Neutrophil (primary cell): ENCODE data around the gene ADD1.

Experiments used
- H3K27ac ChIP-seq: fragments of 200-600 bp; sonication (generic); 2 replicates; pipeline ENCODE4 v1.5.1; 2016; ENCODE audit warnings: mild to moderate bottlenecking, moderate library complexity
- H3K27me3 ChIP-seq: fragments of 200-600 bp; sonication (generic); 2 replicates; pipeline ENCODE4 v1.6.0; 2016; ENCODE audit warnings: mild to moderate bottlenecking
- H3K36me3 ChIP-seq: fragments of 200-600 bp; sonication (generic); 2 replicates; pipeline ENCODE4 v1.5.1; 2017
- H3K4me1 ChIP-seq, 2 experiments: fragments of 200-600 bp in 1 of 2; sonication (generic) in 1 of 2; 1 replicate in 1 of 2; 2 replicates in 1 of 2; pipeline versions ENCODE4 v1.5.1 to v1.6.1; 2013 to 2016; ENCODE audit warnings: low read depth in 1 of 2, low read length in 1 of 2, mild to moderate bottlenecking in 1 of 2, moderate library complexity in 1 of 2; ENCODE audit not compliant: control insufficient read depth in 1 of 2, insufficient read depth in 1 of 2
- H3K4me3 ChIP-seq, 2 experiments: fragments of 200-600 bp in 1 of 2; sonication (generic) in 1 of 2; 1 replicate in 1 of 2; 2 replicates in 1 of 2; pipeline ENCODE4 v1.5.1; 2013 to 2016; ENCODE audit warnings: low read depth in 1 of 2, low read length in 1 of 2, mild to moderate bottlenecking in 1 of 2, moderate library complexity in 1 of 2
- H3K9me3 ChIP-seq: fragments of 200-600 bp; sonication (generic); 2 replicates; pipeline ENCODE4 v1.5.1; 2016
- TF ChIP-seq, protein P1 (sequence below): fragments of 200-600 bp; sonication (generic); IDR thresholded peaks from 2 replicates; pipeline ENCODE4 v1.5.1; 2016; ENCODE audit warnings: antibody characterized with exemption

Gene ADD1

DNA sequence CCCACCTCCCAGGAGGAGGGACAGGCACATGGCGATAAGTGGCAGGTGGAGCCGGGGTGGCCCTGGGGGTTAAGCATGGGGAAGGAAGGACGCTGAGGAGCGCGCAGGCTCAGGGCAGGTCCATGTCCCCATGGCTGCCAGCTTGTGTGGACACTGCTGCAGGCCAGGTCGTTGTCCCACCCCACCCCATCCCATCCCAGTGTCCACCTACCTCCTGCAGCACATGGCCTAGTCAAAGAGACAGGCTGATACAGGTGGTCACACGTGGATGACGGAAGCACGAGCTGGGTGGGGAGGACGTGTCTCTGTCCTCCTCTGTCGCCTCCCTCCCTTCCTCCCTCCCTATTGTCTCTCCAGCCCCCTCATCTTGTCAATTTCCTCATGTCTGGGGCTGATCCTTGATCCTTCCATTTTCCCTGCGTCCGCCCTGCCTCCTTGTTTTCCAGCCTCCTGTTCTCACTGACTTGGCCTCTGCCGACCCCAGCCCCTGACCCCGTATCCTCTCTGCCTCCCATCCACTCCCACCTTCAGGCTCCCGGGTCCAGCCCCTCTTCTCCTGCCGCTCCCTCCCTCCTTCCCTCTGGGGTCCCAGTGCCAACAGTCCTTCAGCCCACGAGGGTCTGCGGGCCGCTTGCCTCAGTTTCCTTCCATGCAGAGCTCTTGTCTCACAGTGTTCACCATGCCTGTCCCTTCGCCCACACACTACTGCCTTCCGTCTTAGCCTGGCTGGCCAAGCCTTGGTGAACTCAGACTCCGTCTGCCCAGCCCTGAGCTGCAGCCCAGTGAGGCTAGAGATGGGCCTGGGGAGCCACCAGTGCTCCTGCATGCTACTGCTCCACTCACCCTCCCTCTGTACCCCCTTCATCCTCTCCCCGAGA lies 15.5 kb upstream of the ADD1 start:
- H3K27me3 ChIP-seq, result no peaks in the 10 kb centered on the region
- H3K4me1 ChIP-seq, result no peaks in the 10 kb centered on the region
- no peak overlapping the region for H3K27ac ChIP-seq
- H3K36me3 ChIP-seq, result peaks cover 100% of the 10 kb centered on the region
- H3K9me3 ChIP-seq, result no peaks in the 10 kb centered on the region
- no peak overlapping the region for H3K4me3 ChIP-seq
- TF ChIP-seq, protein P1, sequence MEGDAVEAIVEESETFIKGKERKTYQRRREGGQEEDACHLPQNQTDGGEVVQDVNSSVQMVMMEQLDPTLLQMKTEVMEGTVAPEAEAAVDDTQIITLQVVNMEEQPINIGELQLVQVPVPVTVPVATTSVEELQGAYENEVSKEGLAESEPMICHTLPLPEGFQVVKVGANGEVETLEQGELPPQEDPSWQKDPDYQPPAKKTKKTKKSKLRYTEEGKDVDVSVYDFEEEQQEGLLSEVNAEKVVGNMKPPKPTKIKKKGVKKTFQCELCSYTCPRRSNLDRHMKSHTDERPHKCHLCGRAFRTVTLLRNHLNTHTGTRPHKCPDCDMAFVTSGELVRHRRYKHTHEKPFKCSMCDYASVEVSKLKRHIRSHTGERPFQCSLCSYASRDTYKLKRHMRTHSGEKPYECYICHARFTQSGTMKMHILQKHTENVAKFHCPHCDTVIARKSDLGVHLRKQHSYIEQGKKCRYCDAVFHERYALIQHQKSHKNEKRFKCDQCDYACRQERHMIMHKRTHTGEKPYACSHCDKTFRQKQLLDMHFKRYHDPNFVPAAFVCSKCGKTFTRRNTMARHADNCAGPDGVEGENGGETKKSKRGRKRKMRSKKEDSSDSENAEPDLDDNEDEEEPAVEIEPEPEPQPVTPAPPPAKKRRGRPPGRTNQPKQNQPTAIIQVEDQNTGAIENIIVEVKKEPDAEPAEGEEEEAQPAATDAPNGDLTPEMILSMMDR, result no peak

DNA sequence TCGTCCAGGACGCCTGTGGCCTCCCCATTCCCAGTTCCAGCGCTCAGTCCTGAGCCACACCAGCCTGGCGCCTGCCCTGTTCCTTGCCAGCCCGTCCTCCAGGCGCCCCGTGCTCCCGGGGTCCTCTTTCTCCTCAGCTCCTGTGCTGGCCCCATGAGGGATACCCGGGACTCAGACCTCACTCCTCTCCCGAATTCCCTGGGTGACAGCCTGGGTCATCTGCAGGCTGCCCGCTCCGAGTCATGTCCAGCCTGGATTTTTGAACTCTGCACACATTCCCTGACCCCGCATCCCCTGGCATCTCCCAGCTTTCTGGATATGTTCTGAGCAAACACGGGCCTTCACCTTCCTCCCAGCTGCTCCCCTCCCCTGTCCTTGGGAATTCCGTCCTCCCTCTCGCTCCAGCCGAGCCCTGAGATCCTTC lies 14.9 kb upstream of the ADD1 start:
- Histone ChIP-seq H3K4me1 (no peaks in the 10 kb centered on the region), H3K27ac (no peak overlapping the region), H3K27me3 (no peaks in the 10 kb centered on the region), H3K4me3 (no peak overlapping the region), H3K9me3 (no peaks in the 10 kb centered on the region), H3K36me3 (peaks cover 100% of the 10 kb centered on the region)
- TF ChIP-seq, protein P1, result no peak

- Histone ChIP-seq H3K4me3 (no peak overlapping the region), H3K27me3 (no peaks in the 10 kb centered on the region), H3K27ac (no peak overlapping the region), H3K36me3 (peaks cover 100% of the 10 kb centered on the region), H3K4me1 (peaks cover 0 to 1% of the 10 kb centered on the region in 2 experiments), H3K9me3 (no peaks in the 10 kb centered on the region)
- TF ChIP-seq, protein P1, result no peak
Measured at GRCh38 chr4:2829321-2829932, 14.2 kb upstream of the ADD1 start.

DNA sequence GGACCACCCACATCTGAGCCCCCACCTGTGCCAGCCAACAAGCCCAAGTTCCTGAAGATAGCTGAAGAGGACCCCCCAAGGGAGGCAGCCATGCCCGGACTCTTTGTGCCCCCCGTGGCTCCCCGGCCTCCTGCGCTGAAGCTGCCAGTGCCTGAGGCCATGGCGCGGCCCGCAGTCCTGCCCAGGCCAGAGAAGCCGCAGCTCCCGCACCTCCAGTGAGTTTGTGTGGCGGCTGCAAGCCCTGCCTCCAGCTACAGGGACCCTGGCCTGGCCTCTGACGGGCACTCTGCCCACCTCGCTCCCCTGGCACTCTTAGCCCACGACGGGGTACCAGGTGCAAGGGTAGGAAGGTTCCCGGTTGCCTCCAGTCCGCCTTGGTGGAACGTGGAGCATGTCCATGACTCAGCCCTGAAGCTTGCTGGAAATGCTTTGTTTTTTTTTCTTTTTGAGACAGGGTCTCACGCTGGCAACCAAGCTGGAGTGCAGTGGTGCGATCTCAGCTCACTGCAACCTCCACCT lies 13.7 kb upstream of the ADD1 start:
- Histone ChIP-seq H3K36me3 (peaks cover 100% of the 10 kb centered on the region), H3K4me1 (peaks cover under 1 to 7% of the 10 kb centered on the region in 2 experiments), H3K27me3 (no peaks in the 10 kb centered on the region), H3K4me3 (no peak overlapping the region), H3K27ac (no peak overlapping the region), H3K9me3 (no peaks in the 10 kb centered on the region)
- TF ChIP-seq, protein P1, result no peak

GRCh38 chr4:2830632-2831610 lies 12.7 kb upstream of the ADD1 start:
- TF ChIP-seq, protein P1, result no peak
- H3K36me3 ChIP-seq, result peaks cover 100% of the 10 kb centered on the region
- no peak overlapping the region for H3K4me3 ChIP-seq
- no peak overlapping the region for H3K27ac ChIP-seq
- no peaks in the 10 kb centered on the region for H3K27me3 ChIP-seq
- H3K9me3 ChIP-seq, result no peaks in the 10 kb centered on the region
- H3K4me1 ChIP-seq, result peaks cover 4 to 10% of the 10 kb centered on the region in 2 experiments
